Measurements from ENCODE around the gene RPSA.

DNA sequence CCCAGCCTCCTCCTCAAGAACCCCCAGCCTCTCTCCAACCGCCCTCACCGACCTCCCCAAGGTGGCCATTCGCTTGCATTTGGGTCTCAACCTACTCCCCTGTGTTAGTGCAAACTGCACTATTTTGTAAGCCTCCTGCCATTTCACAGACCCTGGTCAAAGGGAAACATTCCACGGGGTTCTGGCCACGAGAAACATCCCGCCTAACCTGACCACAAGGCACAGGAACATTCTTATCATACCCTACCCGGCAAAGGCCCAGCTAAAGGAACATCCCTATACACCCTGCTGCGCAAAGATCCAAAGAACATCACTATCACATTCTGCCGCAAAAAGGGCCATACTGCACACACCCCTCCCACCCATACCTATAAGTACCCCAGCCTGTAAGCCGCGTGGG, 22.9 kb downstream of the RPSA start:
- TF ChIP-seq EZH2phosphoT487 (IDR thresholded peaks at IDR 0.05; ENCODE audit: insufficient read depth, low read depth) (no peak), EZH2 (IDR thresholded peaks at IDR 0.05; ENCODE audit: insufficient read depth, poor library complexity, severe bottlenecking) (no peak)
